H1 (cell line): ENCODE results near the gene HOOK1. TPM values are rescaled to one million over a fixed set of nuclear protein-coding genes. Genes with fewer than 3 reads are reported as not detected.

Experiments used
- CTCF ChIA-PET: fragments of 300-600 bp; sonication (Branson Sonifier 250); formaldehyde crosslinking; loops from one replicate; lab custom pipeline; 2021; ENCODE audit not compliant: partially characterized antibody; lab: Charles Lee
- POLR2A ChIA-PET: fragments of 300-600 bp; sonication (Branson Sonifier 250); formaldehyde crosslinking; loops from one replicate; lab custom pipeline; 2021; ENCODE audit warnings: inconsistent platforms; ENCODE audit not compliant: partially characterized antibody; lab: Charles Lee
- DNase-seq, 2 experiments: peaks; one replicate each; pipeline versions ENCODE4 v3.0.0 to v3.0.0-alpha.2; 2010 to 2022; ENCODE audit warnings: low spot score in 2 of 2, low read depth in 1 of 2, mixed read lengths in 1 of 2
- FAIRE-seq: peaks from 2 replicates; lab custom pipeline; 2011; peaks lifted over from hg19 to GRCh38; lab: Jason Lieb, UNC
- H2AFZ ChIP-seq: 2 replicates; pipeline ENCODE4 v1.8.1; 2012; ENCODE audit warnings: low read length, inconsistent platforms
- H2AK5ac ChIP-seq: 2 replicates; pipeline ENCODE4 v1.6.1; 2013; ENCODE audit warnings: low read depth, low read length
- H2BK120ac ChIP-seq: replicated peaks from 2 replicates; pipeline ENCODE3; 2013; ENCODE audit warnings: low read depth, low read length, inconsistent platforms
- H2BK12ac ChIP-seq: 2 replicates; pipeline ENCODE4 v1.6.1; 2013; ENCODE audit warnings: low read depth, low read length
- H2BK15ac ChIP-seq: 2 replicates; pipeline ENCODE4 v1.6.1; 2013; ENCODE audit warnings: low read length
- H2BK20ac ChIP-seq: 2 replicates; pipeline ENCODE4 v1.6.1; 2013; ENCODE audit warnings: low read length
- H2BK5ac ChIP-seq: 2 replicates; pipeline ENCODE4 v1.6.1; 2013; ENCODE audit warnings: low read depth, low read length
- H3K14ac ChIP-seq: 2 replicates; pipeline ENCODE4 v1.6.1; 2013; ENCODE audit warnings: inconsistent platforms; ENCODE audit not compliant: insufficient read length
- H3K18ac ChIP-seq: 2 replicates; pipeline ENCODE4 v1.6.1; 2013; ENCODE audit warnings: low read length; ENCODE audit errors: extremely low read depth
- H3K23ac ChIP-seq: 2 replicates; pipeline ENCODE4 v1.6.1; 2013; ENCODE audit warnings: inconsistent platforms; ENCODE audit not compliant: insufficient read length
- H3K23me2 ChIP-seq: 2 replicates; pipeline ENCODE4 v1.6.1; 2013; ENCODE audit warnings: low read depth, low read length
- H3K27ac ChIP-seq: 2 replicates; pipeline ENCODE4 v1.6.1; 2011; ENCODE audit warnings: low read depth, low read length, inconsistent platforms
- H3K27me3 ChIP-seq, 4 experiments: replicated peaks in 1 of 4; 1 replicate in 1 of 4; 2 replicates in 3 of 4; pipeline versions ENCODE4 v1.6.1 to v1.8.1; 2011 to 2013; ENCODE audit warnings: low read length in 3 of 4, mild to moderate bottlenecking in 3 of 4, inconsistent platforms in 2 of 4, mixed read lengths in 2 of 4, moderate library complexity in 1 of 4; ENCODE audit not compliant: control insufficient read depth in 3 of 4, insufficient read depth in 3 of 4; ENCODE audit errors: extremely low read depth in 1 of 4
- H3K36me3 ChIP-seq, 4 experiments: 2 replicates each; pipeline versions ENCODE4 v1.6.1 to v1.8.1; 2011 to 2013; ENCODE audit warnings: mild to moderate bottlenecking in 4 of 4, low read length in 3 of 4, moderate library complexity in 2 of 4, control low read depth in 1 of 4, inconsistent platforms in 1 of 4; ENCODE audit not compliant: insufficient read depth in 4 of 4, control insufficient read depth in 2 of 4
- H3K4ac ChIP-seq: replicated peaks from 2 replicates; pipeline ENCODE3; 2013; ENCODE audit warnings: low read length, low read depth, mixed read lengths, inconsistent platforms; ENCODE audit not compliant: insufficient read length
- H3K4me1 ChIP-seq, 4 experiments: replicated peaks in 1 of 4; 1 replicate in 1 of 4; 2 replicates in 3 of 4; pipeline versions ENCODE4 v1.6.1 to v1.8.1; 2011 to 2013; ENCODE audit warnings: low read length in 3 of 4, inconsistent platforms in 2 of 4, mixed read lengths in 1 of 4; ENCODE audit not compliant: insufficient read depth in 4 of 4, control insufficient read depth in 3 of 4
- H3K4me2 ChIP-seq, 2 experiments: 2 replicates each; pipeline versions ENCODE4 v1.6.1 to v1.8.1; 2011 to 2013; ENCODE audit warnings: low read depth in 2 of 2, low read length in 2 of 2, control low read depth in 1 of 2, inconsistent platforms in 1 of 2, mild to moderate bottlenecking in 1 of 2; ENCODE audit not compliant: insufficient read depth in 1 of 2
- H3K4me3 ChIP-seq, 4 experiments: fragments of 200-600, 300-600 bp in 1 of 4; sonication (generic), shearing (Covaris generic), sonication (Bioruptor Twin) in 1 of 4; 2 replicates each; pipeline versions ENCODE4 v1.5.1 to v1.8.1; 2011 to 2016; ENCODE audit warnings: low read length in 4 of 4, low read depth in 3 of 4, control low read depth in 2 of 4, inconsistent platforms in 2 of 4, mild to moderate bottlenecking in 2 of 4, mixed read lengths in 1 of 4, moderate library complexity in 1 of 4; ENCODE audit not compliant: insufficient read depth in 2 of 4; ENCODE audit errors: extremely low read depth in 1 of 4
- H3K56ac ChIP-seq: replicated peaks from 2 replicates; pipeline ENCODE3; 2013; ENCODE audit warnings: low read depth, mild to moderate bottlenecking, mixed read lengths, low read length, inconsistent platforms; ENCODE audit not compliant: insufficient read length
- H3K79me1 ChIP-seq: 2 replicates; pipeline ENCODE4 v1.6.1; 2013; ENCODE audit warnings: low read depth, low read length, control low read depth
- H3K79me2 ChIP-seq, 2 experiments: 2 replicates each; pipeline versions ENCODE4 v1.6.1 to v1.8.1; 2012 to 2013; ENCODE audit warnings: low read length in 2 of 2, mild to moderate bottlenecking in 2 of 2, inconsistent platforms in 1 of 2; ENCODE audit not compliant: insufficient read depth in 2 of 2, control insufficient read depth in 1 of 2
- H3K9ac ChIP-seq, 4 experiments: replicated peaks in 1 of 4; 1 replicate in 1 of 4; 2 replicates in 3 of 4; pipeline versions ENCODE4 v1.6.1 to v1.8.1; 2011 to 2013; ENCODE audit warnings: low read depth in 3 of 4, low read length in 3 of 4, control low read depth in 2 of 4, mild to moderate bottlenecking in 2 of 4, moderate library complexity in 2 of 4, inconsistent platforms in 1 of 4; ENCODE audit errors: extremely low read depth in 1 of 4
- H3K9me3 ChIP-seq, 2 experiments: 2 replicates each; pipeline versions ENCODE4 v1.6.1 to v1.8.1; 2012 to 2013; ENCODE audit warnings: mild to moderate bottlenecking in 2 of 2, moderate library complexity in 2 of 2, control low read depth in 1 of 2, inconsistent platforms in 1 of 2, low read depth in 1 of 2, low read length in 1 of 2, mixed read lengths in 1 of 2; ENCODE audit not compliant: insufficient read depth in 2 of 2
- H4K20me1 ChIP-seq, 2 experiments: replicated peaks in 1 of 2; 2 replicates each; pipeline versions ENCODE3 to v1.8.1; 2011 to 2013; ENCODE audit warnings: inconsistent platforms in 2 of 2, low read length in 2 of 2, mild to moderate bottlenecking in 1 of 2; ENCODE audit not compliant: insufficient read depth in 2 of 2, control insufficient read depth in 1 of 2
- H4K5ac ChIP-seq: 2 replicates; pipeline ENCODE4 v1.6.1; 2013; ENCODE audit warnings: low read length, low read depth, mixed read lengths, inconsistent platforms; ENCODE audit not compliant: insufficient read length
- H4K8ac ChIP-seq: 2 replicates; pipeline ENCODE4 v1.8.0; 2013; ENCODE audit warnings: mild to moderate bottlenecking, moderate library complexity, low read length, inconsistent platforms; ENCODE audit not compliant: insufficient read depth; ENCODE audit errors: extremely low read depth
- H4K91ac ChIP-seq: replicated peaks from 2 replicates; pipeline ENCODE3; 2013; ENCODE audit warnings: low read length, mixed read lengths, inconsistent platforms; ENCODE audit not compliant: insufficient read length
- PHF8 ChIP-seq: fragments of 200-600 bp; sonication (generic); conservative IDR thresholded peaks from 2 replicates; pipeline ENCODE4 v1.7.1; 2012; ENCODE audit warnings: low read depth, mild to moderate bottlenecking, inconsistent platforms, low read length, moderate library complexity
- POLR2A ChIP-seq, 2 experiments: IDR thresholded peaks; 1 replicate in 1 of 2; 2 replicates in 1 of 2; pipeline ENCODE4 v1.6.1; 2011; ENCODE audit warnings: low read depth in 2 of 2, low read length in 2 of 2, mild to moderate bottlenecking in 2 of 2; ENCODE audit errors: control extremely low read depth in 1 of 2
- RBBP5 ChIP-seq: IDR thresholded peaks from 2 replicates; pipeline ENCODE4 v1.7.1; 2012; ENCODE audit warnings: low read depth, mild to moderate bottlenecking, inconsistent platforms, low read length, moderate library complexity, borderline replicate concordance
- SUZ12 ChIP-seq: fragments of 200-600 bp; sonication (generic); IDR thresholded peaks from 2 replicates; pipeline ENCODE4 v1.6.1; 2012; ENCODE audit warnings: mild to moderate bottlenecking, inconsistent platforms, low read length, moderate library complexity, mixed read lengths
- polyA plus RNA-seq, 7 experiments: library from polyadenylated mRNA; depleted of rRNA in 3 of 7; stranded (reverse) in 5 of 7; unstranded in 2 of 7; fragments of >200 nt in 5 of 7; fragments of 200-250 nt in 2 of 7; gene quantifications; 1 replicate in 5 of 7; 2 replicates in 1 of 7; 4 replicates in 1 of 7; pipeline versions ENCODE4 v1.2.1 to v1.2.3, GENCODE V29; 2011 to 2013; ENCODE audit warnings: missing spikeins in 2 of 7, mixed read lengths in 2 of 7
- total RNA-seq: library from RNA; stranded (reverse); fragmentation: NEBNext Ultra II Directional; extraction: Animal tissue kit (Norgen Biotek cat#: 25700); gene quantifications from 2 replicates; pipeline ENCODE4 v1.2.1, GENCODE V29; 2021
- TF ChIP-seq, protein P1 (sequence below): IDR thresholded peaks from 2 replicates; pipeline ENCODE4 v1.6.1; 2012; ENCODE audit warnings: inconsistent platforms

HOOK1 gene
- total and polyA plus RNA-seq, 2 of the 8 experiments (the other 6 are each of a cell fraction or from before 2014, with no cell fraction given) = 5.6 to 34.5 TPM

DNA sequence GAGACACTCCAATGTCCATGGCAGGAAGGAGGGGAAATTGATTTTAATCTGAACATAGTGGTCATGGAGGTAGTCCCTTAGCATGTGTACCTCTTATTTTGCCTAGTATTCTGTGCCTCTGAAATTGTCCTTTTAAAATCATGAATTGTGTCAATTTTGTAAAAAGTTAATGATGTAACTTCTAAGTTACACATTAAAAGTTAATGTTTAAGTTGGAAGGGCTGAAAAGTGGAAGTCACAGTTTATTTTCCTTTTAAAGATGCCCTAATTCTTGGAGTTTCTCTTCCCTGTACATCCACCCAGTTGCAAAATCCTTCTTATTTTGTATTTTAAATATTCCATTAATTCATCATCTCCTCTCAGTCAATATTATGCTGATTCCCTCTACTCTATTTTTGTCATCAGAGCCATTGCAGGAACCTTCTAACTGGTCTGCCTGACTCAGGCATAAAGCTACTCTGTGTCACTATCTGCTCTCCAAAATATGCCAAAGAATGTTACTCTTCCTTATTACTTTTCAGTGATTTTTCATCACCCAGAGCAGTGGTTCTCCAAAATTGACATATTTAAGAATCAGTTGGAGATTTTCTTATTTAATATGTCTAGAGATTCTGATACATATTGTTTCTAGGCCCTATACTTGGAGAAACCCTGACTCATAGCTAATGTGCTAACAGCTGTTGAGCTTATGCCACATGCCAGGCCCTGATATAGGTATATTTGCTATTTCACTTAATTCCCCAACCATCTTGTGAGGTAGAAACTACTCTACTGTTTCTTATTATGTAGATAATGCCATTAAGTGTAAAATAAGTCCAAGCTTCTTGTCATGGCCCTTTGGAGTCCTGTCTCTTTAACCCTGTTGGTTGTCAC, 5.1 kb downstream of the HOOK1 start:
- Histone ChIP-seq H2BK20ac (no peak overlapping the region), H2BK5ac (no peak overlapping the region), H3K4me1 (peaks cover 0 to 13% (median 0%) of the 10 kb centered on the region in 4 experiments; a peak in 3 of 7 replicates), H3K4ac (no peak overlapping the region), H4K8ac (no peak overlapping the region), H2BK12ac (no peak overlapping the region), H2AFZ (no peak overlapping the region), H3K23ac (no peak overlapping the region), H3K36me3 (peaks cover 0 to 8% (median 0%) of the 10 kb centered on the region in 4 experiments; a peak in 1 of 8 replicates), H3K4me3 (no peak overlapping the region), H3K23me2 (peaks cover 7% of the 10 kb centered on the region; the same call in 1 of the 2 replicates), H3K27ac (no peak overlapping the region), H4K91ac (no peak overlapping the region), H4K20me1 (no peaks in the 10 kb centered on the region), H3K56ac (no peak overlapping the region), H3K79me1 (no peaks in the 10 kb centered on the region; the same call in 1 of the 2 replicates), H3K4me2 (no peak overlapping the region), H3K9me3 (no peaks in the 10 kb centered on the region), H2AK5ac (no peak overlapping the region), H3K18ac (no peak overlapping the region), H2BK120ac (no peak overlapping the region), H4K5ac (no peak overlapping the region), H2BK15ac (no peak overlapping the region), H3K79me2 (peaks cover 0 to 70% of the 10 kb centered on the region in 2 experiments; a peak in 2 of 4 replicates), H3K9ac (no peak overlapping the region), H3K27me3 (0 out of 7 replicates have a peak, but pooled peaks cover 0 to 2% (median 0%) of the 10 kb centered on the region in 4 experiments), H3K14ac (no peak overlapping the region)
- no peak for DNase-seq
- no peak for FAIRE-seq
- CTCF ChIA-PET = interaction anchor here (1.3 kb wide), 1 partner anchor 9 kb away, joined by 4 read pairs; no protein-coding TSS in a partner anchor
- POLR2A ChIA-PET = no interaction called here
- TF ChIP-seq SUZ12 (no peak), PHF8 (no peak), POLR2A (IDR thresholded peaks at IDR 0.05; ENCODE audit: control extremely low read depth in 1 of 2, low read depth in 2 of 2, low read length in 2 of 2) (no peak), RBBP5 (no peak)
- TF ChIP-seq, protein P1, sequence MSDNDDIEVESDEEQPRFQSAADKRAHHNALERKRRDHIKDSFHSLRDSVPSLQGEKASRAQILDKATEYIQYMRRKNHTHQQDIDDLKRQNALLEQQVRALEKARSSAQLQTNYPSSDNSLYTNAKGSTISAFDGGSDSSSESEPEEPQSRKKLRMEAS = no peak
